Activated gamma-delta T cell treated with Interleukin-2 at 50 U/mL for 16 hours (primary cell): ENCODE data around the gene COL2A1.
A peak's percentile ranks its signal among the peaks of the same experiment; 100 is the strongest.

Source experiments
- DNase-seq: peaks from one replicate; pipeline ENCODE4 v3.0.0-alpha.2; 2020

COL2A1 gene

GRCh38 chr12:48010366-48010970 is 6.2 kb upstream of the COL2A1 start:
- DNase-seq, result no peak

- no peak for DNase-seq
These were observed 5.2 kb upstream of the COL2A1 start for GRCh38 chr12:48009471-48009870.

GRCh38 chr12:48008950-48009349 is 4.7 kb upstream of the COL2A1 start:
- no peak for DNase-seq

- no peak for DNase-seq
These were observed 4.1 kb upstream of the COL2A1 start for GRCh38 chr12:48008349-48008748.

DNA sequence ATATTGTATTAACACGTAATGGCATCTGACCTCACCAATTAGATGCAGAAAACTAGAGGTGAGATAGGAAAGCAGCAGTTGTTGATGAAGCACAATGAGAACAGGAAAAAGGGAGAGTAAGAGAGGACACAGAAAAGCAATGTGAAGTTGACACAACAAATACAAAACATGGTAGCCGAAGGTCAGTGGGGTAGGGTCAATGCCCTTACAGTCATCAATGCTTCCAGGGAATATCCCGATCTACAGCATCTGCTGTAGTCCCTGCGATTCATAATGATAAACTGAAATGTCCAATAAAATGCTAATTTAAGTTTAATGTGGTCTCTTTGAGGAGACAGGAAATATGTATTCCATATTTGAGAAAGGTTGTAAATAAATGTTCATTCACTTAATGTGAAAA is 2.9 kb upstream of the COL2A1 start:
- DNase-seq, result no peak

GRCh38 chr12:48005750-48006021 is 1.4 kb upstream of the COL2A1 start:
- DNase-seq, result no peak

GRCh38 chr12:48005001-48005749 is 899 bp upstream of the COL2A1 start:
- DNase-seq, result no peak

GRCh38 chr12:48003226-48004052 is 837 bp downstream of the COL2A1 start:
- DNase-seq, result no peak

DNA sequence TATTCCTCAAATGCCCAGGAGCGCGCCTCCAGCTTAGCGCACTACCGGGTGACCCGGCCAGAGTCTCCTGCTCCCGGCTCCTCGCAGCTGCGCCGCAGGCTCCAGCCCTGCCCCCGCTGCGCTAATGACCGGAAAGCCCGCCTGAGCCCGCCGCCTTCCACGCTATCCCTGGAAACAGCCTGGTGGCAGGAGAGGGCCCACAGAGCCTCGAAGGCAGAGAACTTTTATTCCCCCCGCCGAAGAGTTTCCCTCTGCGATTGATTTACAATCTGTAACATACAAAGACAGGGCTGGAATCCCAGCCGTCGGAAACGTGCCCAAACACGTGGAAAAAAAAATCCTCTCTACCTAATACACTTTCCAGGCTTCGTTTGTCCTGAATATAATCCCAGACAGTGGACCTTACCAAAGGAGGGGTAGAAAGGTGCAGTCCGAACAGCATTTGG is 1.5 kb downstream of the COL2A1 start:
- no peak for DNase-seq

- DNase-seq, result no peak
These were observed 1.9 kb downstream of the COL2A1 start for GRCh38 chr12:48002414-48002730.

- DNase-seq, result no peak
These were observed 2.5 kb downstream of the COL2A1 start for GRCh38 chr12:48001505-48002413.

DNA sequence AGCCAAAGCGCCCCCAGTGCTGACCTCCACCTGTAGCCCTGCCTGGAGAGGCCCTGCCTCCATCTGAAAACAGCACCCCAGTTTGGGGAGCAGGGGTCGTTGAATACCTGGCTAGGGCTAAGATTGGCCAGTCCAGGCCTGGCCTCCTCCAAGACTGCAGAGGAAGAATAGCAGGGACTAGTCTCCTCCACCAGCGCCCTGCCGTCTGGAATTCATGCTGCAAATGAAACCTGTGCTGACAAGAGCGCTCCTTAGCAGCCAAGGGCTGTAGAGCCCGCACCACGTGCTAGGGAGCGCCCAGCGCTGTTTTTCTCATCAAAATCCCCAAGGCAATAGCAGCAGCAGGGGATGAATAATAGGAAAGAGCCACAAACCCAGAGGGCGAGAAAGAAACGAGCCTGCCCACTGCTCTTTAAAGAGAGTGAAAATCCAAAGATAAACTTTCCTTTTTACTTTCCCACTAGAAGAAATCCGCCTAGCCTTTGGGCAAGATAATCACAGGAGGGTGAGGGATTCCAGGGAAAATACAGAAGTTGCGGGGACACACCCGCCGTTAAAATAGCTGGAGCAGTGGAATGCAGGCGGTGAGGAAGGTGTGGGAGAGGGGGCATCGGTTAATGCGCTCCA is 3.3 kb downstream of the COL2A1 start:
- no peak for DNase-seq

DNA sequence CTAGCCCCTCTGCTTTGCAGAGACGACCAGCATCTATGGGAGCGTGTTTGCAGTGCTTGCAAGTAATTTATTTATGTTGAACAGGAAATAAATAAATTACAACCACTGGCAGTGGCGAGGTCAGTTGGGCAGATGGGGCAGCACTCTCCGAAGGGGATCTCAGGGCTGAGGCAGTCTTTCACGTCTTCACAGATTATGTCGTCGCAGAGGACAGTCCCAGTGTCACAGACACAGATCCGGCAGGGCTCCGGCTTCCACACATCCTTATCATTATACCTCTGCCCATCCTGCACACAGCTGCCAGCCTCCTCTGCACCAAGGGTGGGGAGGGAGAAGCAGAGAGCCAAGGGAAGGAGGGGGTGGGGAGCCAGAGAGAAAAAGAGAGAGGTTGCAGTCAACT is 4.5 kb downstream of the COL2A1 start:
- DNase-seq, result no peak

DNA sequence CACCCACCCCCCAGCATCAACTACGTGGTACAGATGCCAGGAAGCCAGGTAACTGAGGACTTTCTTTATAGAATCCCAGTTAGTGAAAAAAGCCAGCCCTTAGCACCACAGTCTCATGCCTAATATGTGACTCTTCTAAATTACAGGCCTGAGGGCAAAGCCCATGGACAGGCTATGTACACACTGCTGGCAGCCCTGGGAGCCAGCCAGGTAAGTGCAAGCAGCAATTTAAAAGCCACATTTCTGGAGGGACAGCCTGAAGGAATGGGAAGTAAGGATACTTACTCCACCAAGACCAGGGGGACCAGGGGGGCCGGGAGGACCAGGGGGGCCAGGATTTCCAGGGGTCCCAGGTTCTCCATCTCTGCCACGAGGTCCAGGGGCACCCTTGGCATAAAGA is 7.0 kb downstream of the COL2A1 start:
- no peak for DNase-seq

DNA sequence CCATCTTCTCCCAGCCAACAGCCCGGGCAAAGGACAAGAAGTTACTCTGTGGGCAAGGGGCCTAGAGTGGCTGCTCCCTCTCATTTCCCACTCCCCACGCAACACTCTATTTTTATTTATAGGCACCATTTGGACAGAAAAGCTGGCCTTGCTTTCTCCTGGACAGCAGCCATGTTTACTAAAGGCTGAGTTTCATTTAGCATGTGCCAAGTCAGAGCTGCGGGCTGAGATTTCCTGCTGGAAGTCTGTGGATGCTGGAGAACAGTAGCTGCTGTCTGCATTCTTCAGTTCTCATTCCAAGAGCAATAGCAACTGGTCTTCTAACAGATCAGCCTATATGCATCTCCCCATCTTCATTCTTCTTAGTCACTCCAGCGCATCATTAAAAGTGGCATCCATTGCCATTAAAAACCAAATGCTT is 8.3 kb downstream of the COL2A1 start:
- no peak for DNase-seq

- DNase-seq, result no peak
These were observed 10.8 kb downstream of the COL2A1 start for GRCh38 chr12:47993491-47993890.

DNA sequence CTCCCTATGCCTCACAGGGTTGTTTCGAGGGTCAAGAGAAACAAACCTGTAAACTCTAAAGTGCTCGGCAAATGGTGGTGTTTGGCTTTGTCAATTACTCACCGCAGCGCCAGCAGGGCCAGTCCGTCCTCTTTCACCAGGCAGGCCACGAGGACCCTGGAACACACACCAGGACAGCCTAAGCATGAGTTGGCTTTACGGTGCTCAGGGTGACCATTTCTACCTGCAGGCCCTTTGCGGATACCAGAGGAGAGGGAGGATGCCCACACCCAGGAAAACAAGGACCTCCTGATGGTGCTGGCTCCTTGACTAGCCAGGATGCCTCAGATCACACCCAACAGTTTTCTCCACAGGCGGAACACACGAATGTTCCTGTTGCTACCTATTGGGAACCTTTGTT is 11.5 kb downstream of the COL2A1 start:
- DNase-seq, result no peak

DNA sequence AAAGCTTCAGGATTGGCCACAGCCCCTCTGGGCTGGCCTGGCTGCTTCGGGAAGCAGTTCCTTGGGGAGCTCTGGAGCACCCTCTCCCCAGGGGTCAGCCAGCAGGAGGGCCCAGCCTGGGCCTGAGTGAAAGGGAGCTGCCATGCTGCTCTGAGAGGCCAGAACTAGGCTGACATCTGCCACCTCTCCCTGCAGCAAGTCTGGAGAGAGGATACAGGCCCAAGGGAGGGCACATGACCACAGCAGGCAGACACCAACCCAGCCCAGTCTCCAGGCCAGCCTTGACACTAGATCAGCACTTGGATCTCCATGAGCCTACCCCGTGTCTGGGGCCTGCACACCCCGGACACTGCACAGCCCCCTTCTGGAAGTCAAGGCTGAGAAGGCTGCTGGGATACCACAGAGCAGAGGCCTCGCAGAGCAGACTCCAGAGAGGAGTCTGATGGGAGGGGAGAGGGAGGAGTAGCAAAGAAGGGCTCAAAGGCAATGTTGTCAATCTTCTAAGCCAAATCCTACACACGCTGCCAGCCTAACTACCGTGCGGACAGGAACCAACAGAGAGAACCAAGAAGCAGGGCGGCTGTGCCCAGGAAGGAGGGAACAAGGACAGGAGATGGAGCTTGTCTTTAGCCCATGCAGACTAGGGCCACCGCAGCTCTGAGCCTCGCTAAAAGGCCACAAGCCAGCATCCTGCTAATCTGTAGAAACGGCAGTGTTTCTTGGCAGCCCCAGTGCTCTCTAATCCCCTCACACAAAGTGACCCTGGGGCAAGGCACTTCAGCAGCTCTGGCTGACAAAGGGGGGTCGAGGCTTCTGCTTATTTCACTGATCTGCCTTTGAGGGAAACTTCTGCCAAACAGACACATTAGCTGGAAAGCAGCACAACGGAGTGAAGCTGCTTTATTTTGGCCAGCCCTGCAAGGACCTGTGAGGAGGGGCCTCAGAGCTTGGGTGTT is 12.9 kb downstream of the COL2A1 start:
- no peak for DNase-seq

DNA sequence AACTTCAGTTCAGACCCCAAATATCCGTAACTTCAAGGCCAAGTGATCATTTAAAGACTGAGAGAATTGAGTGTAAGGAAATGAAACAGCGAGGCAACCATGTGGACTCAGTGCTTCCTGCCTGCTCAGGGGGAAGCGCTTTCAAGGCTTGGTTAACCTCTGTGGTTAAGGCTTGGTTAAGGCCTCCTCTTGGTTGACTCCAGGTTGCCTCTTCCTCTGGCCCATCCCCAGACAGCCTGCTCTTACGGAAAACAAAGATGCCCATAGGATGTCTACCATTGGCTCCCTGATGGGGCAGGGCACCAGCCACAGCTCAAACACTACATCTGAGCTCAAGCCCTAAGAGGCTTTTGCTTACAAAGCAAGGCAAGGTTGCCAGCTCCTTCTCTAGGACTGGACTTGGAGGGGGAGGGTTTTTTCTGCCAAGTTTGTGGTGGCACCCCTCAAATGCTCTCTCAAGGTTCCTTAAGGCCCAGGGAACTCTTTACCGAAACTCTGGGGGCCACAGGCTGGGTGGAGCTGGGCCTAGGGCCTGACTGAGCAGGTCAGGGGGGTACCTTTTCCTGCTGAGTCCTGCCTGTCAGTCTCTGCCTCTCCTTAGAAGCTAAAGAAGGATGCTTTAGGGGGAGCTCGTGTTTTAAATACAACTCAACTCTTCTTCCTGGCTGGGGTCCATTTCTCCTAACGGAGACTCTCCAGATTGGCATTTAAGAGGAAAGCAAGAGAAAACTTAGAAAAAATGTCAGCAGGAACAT is 13.7 kb downstream of the COL2A1 start:
- peak; percentile 36 for DNase-seq

- no peak for DNase-seq
These were observed 14.6 kb downstream of the COL2A1 start for GRCh38 chr12:47989666-47990065.

GRCh38 chr12:47989023-47989417 is 15.3 kb downstream of the COL2A1 start:
- DNase-seq, result no peak
